H1 (cell line): Measurements from ENCODE around the gene RIMBP2. TPM values are rescaled to one million over a fixed set of nuclear protein-coding genes. Genes with fewer than 3 reads are reported as not detected.

Source experiments
- CTCF ChIA-PET: fragments of 300-600 bp; sonication (Branson Sonifier 250); formaldehyde crosslinking; loops from one replicate; lab custom pipeline; 2021; ENCODE audit not compliant: partially characterized antibody; lab: Charles Lee
- POLR2A ChIA-PET: fragments of 300-600 bp; sonication (Branson Sonifier 250); formaldehyde crosslinking; loops from one replicate; lab custom pipeline; 2021; ENCODE audit warnings: inconsistent platforms; ENCODE audit not compliant: partially characterized antibody; lab: Charles Lee
- DNase-seq, 2 experiments: peaks; one replicate each; pipeline versions ENCODE4 v3.0.0 to v3.0.0-alpha.2; 2010 to 2022; ENCODE audit warnings: low spot score in 2 of 2, low read depth in 1 of 2, mixed read lengths in 1 of 2
- FAIRE-seq: peaks from 2 replicates; lab custom pipeline; 2011; peaks lifted over from hg19 to GRCh38; lab: Jason Lieb, UNC
- H2AFZ ChIP-seq: 2 replicates; pipeline ENCODE4 v1.8.1; 2012; ENCODE audit warnings: low read length, inconsistent platforms
- H2AK5ac ChIP-seq: 2 replicates; pipeline ENCODE4 v1.6.1; 2013; ENCODE audit warnings: low read depth, low read length
- H2BK120ac ChIP-seq: replicated peaks from 2 replicates; pipeline ENCODE3; 2013; ENCODE audit warnings: low read depth, low read length, inconsistent platforms
- H2BK12ac ChIP-seq: 2 replicates; pipeline ENCODE4 v1.6.1; 2013; ENCODE audit warnings: low read depth, low read length
- H2BK15ac ChIP-seq: 2 replicates; pipeline ENCODE4 v1.6.1; 2013; ENCODE audit warnings: low read length
- H2BK20ac ChIP-seq: 2 replicates; pipeline ENCODE4 v1.6.1; 2013; ENCODE audit warnings: low read length
- H2BK5ac ChIP-seq: 2 replicates; pipeline ENCODE4 v1.6.1; 2013; ENCODE audit warnings: low read depth, low read length
- H3K14ac ChIP-seq: 2 replicates; pipeline ENCODE4 v1.6.1; 2013; ENCODE audit warnings: inconsistent platforms; ENCODE audit not compliant: insufficient read length
- H3K18ac ChIP-seq: 2 replicates; pipeline ENCODE4 v1.6.1; 2013; ENCODE audit warnings: low read length; ENCODE audit errors: extremely low read depth
- H3K23ac ChIP-seq: 2 replicates; pipeline ENCODE4 v1.6.1; 2013; ENCODE audit warnings: inconsistent platforms; ENCODE audit not compliant: insufficient read length
- H3K23me2 ChIP-seq: 2 replicates; pipeline ENCODE4 v1.6.1; 2013; ENCODE audit warnings: low read depth, low read length
- H3K27ac ChIP-seq: 2 replicates; pipeline ENCODE4 v1.6.1; 2011; ENCODE audit warnings: low read depth, low read length, inconsistent platforms
- H3K27me3 ChIP-seq, 4 experiments: replicated peaks in 1 of 4; 1 replicate in 1 of 4; 2 replicates in 3 of 4; pipeline versions ENCODE4 v1.6.1 to v1.8.1; 2011 to 2013; ENCODE audit warnings: low read length in 3 of 4, mild to moderate bottlenecking in 3 of 4, inconsistent platforms in 2 of 4, mixed read lengths in 2 of 4, moderate library complexity in 1 of 4; ENCODE audit not compliant: control insufficient read depth in 3 of 4, insufficient read depth in 3 of 4; ENCODE audit errors: extremely low read depth in 1 of 4
- H3K36me3 ChIP-seq, 4 experiments: 2 replicates each; pipeline versions ENCODE4 v1.6.1 to v1.8.1; 2011 to 2013; ENCODE audit warnings: mild to moderate bottlenecking in 4 of 4, low read length in 3 of 4, moderate library complexity in 2 of 4, control low read depth in 1 of 4, inconsistent platforms in 1 of 4; ENCODE audit not compliant: insufficient read depth in 4 of 4, control insufficient read depth in 2 of 4
- H3K4ac ChIP-seq: replicated peaks from 2 replicates; pipeline ENCODE3; 2013; ENCODE audit warnings: low read length, low read depth, mixed read lengths, inconsistent platforms; ENCODE audit not compliant: insufficient read length
- H3K4me1 ChIP-seq, 4 experiments: replicated peaks in 1 of 4; 1 replicate in 1 of 4; 2 replicates in 3 of 4; pipeline versions ENCODE4 v1.6.1 to v1.8.1; 2011 to 2013; ENCODE audit warnings: low read length in 3 of 4, inconsistent platforms in 2 of 4, mixed read lengths in 1 of 4; ENCODE audit not compliant: insufficient read depth in 4 of 4, control insufficient read depth in 3 of 4
- H3K4me2 ChIP-seq, 2 experiments: 2 replicates each; pipeline versions ENCODE4 v1.6.1 to v1.8.1; 2011 to 2013; ENCODE audit warnings: low read depth in 2 of 2, low read length in 2 of 2, control low read depth in 1 of 2, inconsistent platforms in 1 of 2, mild to moderate bottlenecking in 1 of 2; ENCODE audit not compliant: insufficient read depth in 1 of 2
- H3K4me3 ChIP-seq, 4 experiments: fragments of 200-600, 300-600 bp in 1 of 4; sonication (generic), shearing (Covaris generic), sonication (Bioruptor Twin) in 1 of 4; 2 replicates each; pipeline versions ENCODE4 v1.5.1 to v1.8.1; 2011 to 2016; ENCODE audit warnings: low read length in 4 of 4, low read depth in 3 of 4, control low read depth in 2 of 4, inconsistent platforms in 2 of 4, mild to moderate bottlenecking in 2 of 4, mixed read lengths in 1 of 4, moderate library complexity in 1 of 4; ENCODE audit not compliant: insufficient read depth in 2 of 4; ENCODE audit errors: extremely low read depth in 1 of 4
- H3K56ac ChIP-seq: replicated peaks from 2 replicates; pipeline ENCODE3; 2013; ENCODE audit warnings: low read depth, mild to moderate bottlenecking, mixed read lengths, low read length, inconsistent platforms; ENCODE audit not compliant: insufficient read length
- H3K79me1 ChIP-seq: 2 replicates; pipeline ENCODE4 v1.6.1; 2013; ENCODE audit warnings: low read depth, low read length, control low read depth
- H3K79me2 ChIP-seq, 2 experiments: 2 replicates each; pipeline versions ENCODE4 v1.6.1 to v1.8.1; 2012 to 2013; ENCODE audit warnings: low read length in 2 of 2, mild to moderate bottlenecking in 2 of 2, inconsistent platforms in 1 of 2; ENCODE audit not compliant: insufficient read depth in 2 of 2, control insufficient read depth in 1 of 2
- H3K9ac ChIP-seq, 4 experiments: replicated peaks in 1 of 4; 1 replicate in 1 of 4; 2 replicates in 3 of 4; pipeline versions ENCODE4 v1.6.1 to v1.8.1; 2011 to 2013; ENCODE audit warnings: low read depth in 3 of 4, low read length in 3 of 4, control low read depth in 2 of 4, mild to moderate bottlenecking in 2 of 4, moderate library complexity in 2 of 4, inconsistent platforms in 1 of 4; ENCODE audit errors: extremely low read depth in 1 of 4
- H3K9me3 ChIP-seq, 2 experiments: 2 replicates each; pipeline versions ENCODE4 v1.6.1 to v1.8.1; 2012 to 2013; ENCODE audit warnings: mild to moderate bottlenecking in 2 of 2, moderate library complexity in 2 of 2, control low read depth in 1 of 2, inconsistent platforms in 1 of 2, low read depth in 1 of 2, low read length in 1 of 2, mixed read lengths in 1 of 2; ENCODE audit not compliant: insufficient read depth in 2 of 2
- H4K20me1 ChIP-seq, 2 experiments: replicated peaks in 1 of 2; 2 replicates each; pipeline versions ENCODE3 to v1.8.1; 2011 to 2013; ENCODE audit warnings: inconsistent platforms in 2 of 2, low read length in 2 of 2, mild to moderate bottlenecking in 1 of 2; ENCODE audit not compliant: insufficient read depth in 2 of 2, control insufficient read depth in 1 of 2
- H4K5ac ChIP-seq: 2 replicates; pipeline ENCODE4 v1.6.1; 2013; ENCODE audit warnings: low read length, low read depth, mixed read lengths, inconsistent platforms; ENCODE audit not compliant: insufficient read length
- H4K8ac ChIP-seq: 2 replicates; pipeline ENCODE4 v1.8.0; 2013; ENCODE audit warnings: mild to moderate bottlenecking, moderate library complexity, low read length, inconsistent platforms; ENCODE audit not compliant: insufficient read depth; ENCODE audit errors: extremely low read depth
- H4K91ac ChIP-seq: replicated peaks from 2 replicates; pipeline ENCODE3; 2013; ENCODE audit warnings: low read length, mixed read lengths, inconsistent platforms; ENCODE audit not compliant: insufficient read length
- ASH2L ChIP-seq: fragments of 200-600, 300-600 bp; sonication (generic); IDR thresholded peaks from one replicate; pipeline ENCODE4 v1.7.1; 2017; ENCODE audit warnings: low read length
- BRCA1 ChIP-seq: IDR thresholded peaks from 2 replicates; pipeline ENCODE4 v1.6.1; 2012; ENCODE audit warnings: low read depth, low read length, improper control_type of control experiment
- GABPA ChIP-seq: IDR thresholded peaks from 2 replicates; pipeline ENCODE4 v1.6.1; 2011; ENCODE audit warnings: mild to moderate bottlenecking, low read length, moderate library complexity, borderline replicate concordance; ENCODE audit not compliant: insufficient read depth
- HDAC2 ChIP-seq, 2 experiments: fragments of 300-600 bp in 1 of 2; sonication (generic) in 1 of 2; IDR thresholded peaks; 2 replicates each; pipeline ENCODE4 v1.6.1; 2011 to 2012; ENCODE audit warnings: low read depth in 2 of 2, low read length in 2 of 2, mild to moderate bottlenecking in 2 of 2, moderate library complexity in 2 of 2, borderline replicate concordance in 1 of 2, inconsistent platforms in 1 of 2
- KDM1A ChIP-seq: fragments of 200-600, 300-600 bp; sonication (generic); IDR thresholded peaks from 2 replicates; pipeline ENCODE4 v1.7.1; 2016; ENCODE audit warnings: mild to moderate bottlenecking, low read length, borderline replicate concordance
- MAFK ChIP-seq: IDR thresholded peaks from 2 replicates; pipeline ENCODE4 v1.6.1; 2012; ENCODE audit warnings: low read depth, mild to moderate bottlenecking, improper control_type of control experiment, low read length
- RAD21 ChIP-seq, 2 experiments: IDR thresholded peaks in 1 of 2; conservative IDR thresholded peaks in 1 of 2; 2 replicates each; pipeline ENCODE4 v1.6.1; 2011; ENCODE audit warnings: low read depth in 2 of 2, low read length in 2 of 2, improper control_type of control experiment in 1 of 2, inconsistent platforms in 1 of 2, mild to moderate bottlenecking in 1 of 2, moderate library complexity in 1 of 2
- RBBP5 ChIP-seq: IDR thresholded peaks from 2 replicates; pipeline ENCODE4 v1.7.1; 2012; ENCODE audit warnings: low read depth, mild to moderate bottlenecking, inconsistent platforms, low read length, moderate library complexity, borderline replicate concordance
- SAP30 ChIP-seq: fragments of 300-600 bp; sonication (generic); IDR thresholded peaks from 2 replicates; pipeline ENCODE4 v1.7.1; 2012; ENCODE audit warnings: low read length, moderate library complexity, mild to moderate bottlenecking, inconsistent platforms; ENCODE audit not compliant: insufficient read depth, insufficient replicate concordance
- WGBS, 2 experiments: shearing (Covaris generic) in 1 of 2; methylation state at CpG; one replicate each; pipeline versions ENCODE4 v1.1.6 to v1.1.7; 2013 to 2015; ENCODE audit warnings: low lambda C conversion rate in 2 of 2, mixed read lengths in 2 of 2, inconsistent platforms in 1 of 2, low coverage in 1 of 2, missing lambda C conversion rate in 1 of 2; ENCODE audit not compliant: insufficient replicate concordance in 2 of 2, insufficient coverage in 1 of 2, insufficient read length in 1 of 2; ENCODE audit errors: extremely low coverage in 1 of 2, missing lambda C conversion rate in 1 of 2; 5-methylcytosine and 5-hydroxymethylcytosine counted together
- polyA plus RNA-seq, 7 experiments: library from polyadenylated mRNA; depleted of rRNA in 3 of 7; stranded (reverse) in 5 of 7; unstranded in 2 of 7; fragments of >200 nt in 5 of 7; fragments of 200-250 nt in 2 of 7; gene quantifications; 1 replicate in 5 of 7; 2 replicates in 1 of 7; 4 replicates in 1 of 7; pipeline versions ENCODE4 v1.2.1 to v1.2.3, GENCODE V29; 2011 to 2013; ENCODE audit warnings: missing spikeins in 2 of 7, mixed read lengths in 2 of 7
- total RNA-seq: library from RNA; stranded (reverse); fragmentation: NEBNext Ultra II Directional; extraction: Animal tissue kit (Norgen Biotek cat#: 25700); gene quantifications from 2 replicates; pipeline ENCODE4 v1.2.1, GENCODE V29; 2021
- TF ChIP-seq, protein P1 (sequence below): IDR thresholded peaks from 2 replicates; pipeline ENCODE4 v1.6.1; 2011; ENCODE audit warnings: low read depth, mild to moderate bottlenecking, low read length; ENCODE audit not compliant: insufficient read depth

The RIMBP2 gene
- total and polyA plus RNA-seq, 2 of the 8 experiments (the other 6 are each of a cell fraction or from before 2014, with no cell fraction given) = 0.18 to 0.65 TPM

DNA sequence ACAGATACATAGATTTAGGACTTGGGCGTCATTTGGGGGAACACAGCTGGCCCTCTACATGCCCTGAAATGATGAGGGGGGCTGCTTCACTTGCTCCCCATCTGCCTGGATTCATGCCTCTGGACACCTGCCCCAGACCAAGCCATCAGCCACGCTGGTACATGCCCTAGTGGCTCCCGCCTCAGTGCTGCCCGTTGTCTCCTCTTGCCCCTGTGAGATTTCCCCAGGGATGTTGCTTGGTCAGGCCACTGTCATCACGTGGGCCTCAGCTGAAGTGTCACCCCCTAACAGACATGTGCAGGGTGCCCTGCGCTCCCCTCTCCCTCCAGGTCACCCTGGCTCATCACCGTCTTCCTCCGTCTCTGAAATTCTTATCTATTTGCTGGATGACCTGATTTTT lies 220.9 kb downstream of the RIMBP2 start:
- Histone ChIP-seq H3K4me1 (no peaks in the 10 kb centered on the region), H3K14ac (no peak overlapping the region), H2BK12ac (no peak overlapping the region), H3K9ac (no peak overlapping the region), H3K79me2 (no peaks in the 10 kb centered on the region), H4K20me1 (no peaks in the 10 kb centered on the region), H3K4ac (no peak overlapping the region), H2AK5ac (no peak overlapping the region), H4K91ac (no peak overlapping the region), H3K27me3 (no peaks in the 10 kb centered on the region), H3K4me2 (no peak overlapping the region), H3K18ac (no peak overlapping the region), H3K4me3 (no peak overlapping the region), H3K23ac (no peak overlapping the region), H3K36me3 (no peaks in the 10 kb centered on the region), H2BK20ac (no peak overlapping the region), H2BK15ac (no peak overlapping the region), H2AFZ (no peak overlapping the region), H3K9me3 (no peaks in the 10 kb centered on the region), H3K56ac (no peak overlapping the region), H2BK5ac (no peak overlapping the region), H2BK120ac (no peak overlapping the region), H4K8ac (no peak overlapping the region), H4K5ac (no peak overlapping the region), H3K27ac (no peak overlapping the region), H3K79me1 (no peaks in the 10 kb centered on the region), H3K23me2 (no peaks in the 10 kb centered on the region)
- DNase-seq (no peak), FAIRE-seq (no peak)
- TF ChIP-seq RAD21 (IDR thresholded peaks at IDR 0.05 in 1 of 2, conservative IDR thresholded peaks at IDR 0.05 in 1 of 2; ENCODE audit: low read depth in 2 of 2, low read length in 2 of 2) (no peak), GABPA (no peak), ASH2L (no peak), HDAC2 (IDR thresholded peaks at IDR 0.05; ENCODE audit: borderline replicate concordance in 1 of 2, low read depth in 2 of 2, low read length in 2 of 2) (no peak), KDM1A (no peak), RBBP5 (no peak), MAFK (no peak), BRCA1 (no peak), SAP30 (no peak)
- TF ChIP-seq, protein P1, sequence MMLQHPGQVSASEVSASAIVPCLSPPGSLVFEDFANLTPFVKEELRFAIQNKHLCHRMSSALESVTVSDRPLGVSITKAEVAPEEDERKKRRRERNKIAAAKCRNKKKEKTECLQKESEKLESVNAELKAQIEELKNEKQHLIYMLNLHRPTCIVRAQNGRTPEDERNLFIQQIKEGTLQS = no peak
- CTCF ChIA-PET = no interaction called here
- WGBS, 2 experiments = 97% methylated on average over 8 of the region's 8 CpGs; no CpG with 5 or more reads in 1 of the 2 experiments
- POLR2A ChIA-PET = no interaction called here
